H1 (cell line): ENCODE data around the gene KIN. TPM values are rescaled to one million over a fixed set of nuclear protein-coding genes. Genes with fewer than 3 reads are reported as not detected.

ENCODE experiments used
- CTCF ChIA-PET: fragments of 300-600 bp; sonication (Branson Sonifier 250); formaldehyde crosslinking; loops from one replicate; lab custom pipeline; 2021; ENCODE audit not compliant: partially characterized antibody; lab: Charles Lee
- POLR2A ChIA-PET: fragments of 300-600 bp; sonication (Branson Sonifier 250); formaldehyde crosslinking; loops from one replicate; lab custom pipeline; 2021; ENCODE audit warnings: inconsistent platforms; ENCODE audit not compliant: partially characterized antibody; lab: Charles Lee
- DNase-seq, 2 experiments: peaks; one replicate each; pipeline versions ENCODE4 v3.0.0 to v3.0.0-alpha.2; 2010 to 2022; ENCODE audit warnings: low spot score in 2 of 2, low read depth in 1 of 2, mixed read lengths in 1 of 2
- FAIRE-seq: peaks from 2 replicates; lab custom pipeline; 2011; peaks lifted over from hg19 to GRCh38; lab: Jason Lieb, UNC
- H2AFZ ChIP-seq: 2 replicates; pipeline ENCODE4 v1.8.1; 2012; ENCODE audit warnings: low read length, inconsistent platforms
- H2AK5ac ChIP-seq: 2 replicates; pipeline ENCODE4 v1.6.1; 2013; ENCODE audit warnings: low read depth, low read length
- H2BK120ac ChIP-seq: replicated peaks from 2 replicates; pipeline ENCODE3; 2013; ENCODE audit warnings: low read depth, low read length, inconsistent platforms
- H2BK12ac ChIP-seq: 2 replicates; pipeline ENCODE4 v1.6.1; 2013; ENCODE audit warnings: low read depth, low read length
- H2BK15ac ChIP-seq: 2 replicates; pipeline ENCODE4 v1.6.1; 2013; ENCODE audit warnings: low read length
- H2BK20ac ChIP-seq: 2 replicates; pipeline ENCODE4 v1.6.1; 2013; ENCODE audit warnings: low read length
- H2BK5ac ChIP-seq: 2 replicates; pipeline ENCODE4 v1.6.1; 2013; ENCODE audit warnings: low read depth, low read length
- H3K14ac ChIP-seq: 2 replicates; pipeline ENCODE4 v1.6.1; 2013; ENCODE audit warnings: inconsistent platforms; ENCODE audit not compliant: insufficient read length
- H3K18ac ChIP-seq: 2 replicates; pipeline ENCODE4 v1.6.1; 2013; ENCODE audit warnings: low read length; ENCODE audit errors: extremely low read depth
- H3K23ac ChIP-seq: 2 replicates; pipeline ENCODE4 v1.6.1; 2013; ENCODE audit warnings: inconsistent platforms; ENCODE audit not compliant: insufficient read length
- H3K23me2 ChIP-seq: 2 replicates; pipeline ENCODE4 v1.6.1; 2013; ENCODE audit warnings: low read depth, low read length
- H3K27ac ChIP-seq: 2 replicates; pipeline ENCODE4 v1.6.1; 2011; ENCODE audit warnings: low read depth, low read length, inconsistent platforms
- H3K27me3 ChIP-seq, 4 experiments: replicated peaks in 1 of 4; 1 replicate in 1 of 4; 2 replicates in 3 of 4; pipeline versions ENCODE4 v1.6.1 to v1.8.1; 2011 to 2013; ENCODE audit warnings: low read length in 3 of 4, mild to moderate bottlenecking in 3 of 4, inconsistent platforms in 2 of 4, mixed read lengths in 2 of 4, moderate library complexity in 1 of 4; ENCODE audit not compliant: control insufficient read depth in 3 of 4, insufficient read depth in 3 of 4; ENCODE audit errors: extremely low read depth in 1 of 4
- H3K36me3 ChIP-seq, 4 experiments: 2 replicates each; pipeline versions ENCODE4 v1.6.1 to v1.8.1; 2011 to 2013; ENCODE audit warnings: mild to moderate bottlenecking in 4 of 4, low read length in 3 of 4, moderate library complexity in 2 of 4, control low read depth in 1 of 4, inconsistent platforms in 1 of 4; ENCODE audit not compliant: insufficient read depth in 4 of 4, control insufficient read depth in 2 of 4
- H3K4ac ChIP-seq: replicated peaks from 2 replicates; pipeline ENCODE3; 2013; ENCODE audit warnings: low read length, low read depth, mixed read lengths, inconsistent platforms; ENCODE audit not compliant: insufficient read length
- H3K4me1 ChIP-seq, 4 experiments: replicated peaks in 1 of 4; 1 replicate in 1 of 4; 2 replicates in 3 of 4; pipeline versions ENCODE4 v1.6.1 to v1.8.1; 2011 to 2013; ENCODE audit warnings: low read length in 3 of 4, inconsistent platforms in 2 of 4, mixed read lengths in 1 of 4; ENCODE audit not compliant: insufficient read depth in 4 of 4, control insufficient read depth in 3 of 4
- H3K4me2 ChIP-seq, 2 experiments: 2 replicates each; pipeline versions ENCODE4 v1.6.1 to v1.8.1; 2011 to 2013; ENCODE audit warnings: low read depth in 2 of 2, low read length in 2 of 2, control low read depth in 1 of 2, inconsistent platforms in 1 of 2, mild to moderate bottlenecking in 1 of 2; ENCODE audit not compliant: insufficient read depth in 1 of 2
- H3K4me3 ChIP-seq, 4 experiments: fragments of 200-600, 300-600 bp in 1 of 4; sonication (generic), shearing (Covaris generic), sonication (Bioruptor Twin) in 1 of 4; 2 replicates each; pipeline versions ENCODE4 v1.5.1 to v1.8.1; 2011 to 2016; ENCODE audit warnings: low read length in 4 of 4, low read depth in 3 of 4, control low read depth in 2 of 4, inconsistent platforms in 2 of 4, mild to moderate bottlenecking in 2 of 4, mixed read lengths in 1 of 4, moderate library complexity in 1 of 4; ENCODE audit not compliant: insufficient read depth in 2 of 4; ENCODE audit errors: extremely low read depth in 1 of 4
- H3K56ac ChIP-seq: replicated peaks from 2 replicates; pipeline ENCODE3; 2013; ENCODE audit warnings: low read depth, mild to moderate bottlenecking, mixed read lengths, low read length, inconsistent platforms; ENCODE audit not compliant: insufficient read length
- H3K79me1 ChIP-seq: 2 replicates; pipeline ENCODE4 v1.6.1; 2013; ENCODE audit warnings: low read depth, low read length, control low read depth
- H3K79me2 ChIP-seq, 2 experiments: 2 replicates each; pipeline versions ENCODE4 v1.6.1 to v1.8.1; 2012 to 2013; ENCODE audit warnings: low read length in 2 of 2, mild to moderate bottlenecking in 2 of 2, inconsistent platforms in 1 of 2; ENCODE audit not compliant: insufficient read depth in 2 of 2, control insufficient read depth in 1 of 2
- H3K9ac ChIP-seq, 4 experiments: replicated peaks in 1 of 4; 1 replicate in 1 of 4; 2 replicates in 3 of 4; pipeline versions ENCODE4 v1.6.1 to v1.8.1; 2011 to 2013; ENCODE audit warnings: low read depth in 3 of 4, low read length in 3 of 4, control low read depth in 2 of 4, mild to moderate bottlenecking in 2 of 4, moderate library complexity in 2 of 4, inconsistent platforms in 1 of 4; ENCODE audit errors: extremely low read depth in 1 of 4
- H3K9me3 ChIP-seq, 2 experiments: 2 replicates each; pipeline versions ENCODE4 v1.6.1 to v1.8.1; 2012 to 2013; ENCODE audit warnings: mild to moderate bottlenecking in 2 of 2, moderate library complexity in 2 of 2, control low read depth in 1 of 2, inconsistent platforms in 1 of 2, low read depth in 1 of 2, low read length in 1 of 2, mixed read lengths in 1 of 2; ENCODE audit not compliant: insufficient read depth in 2 of 2
- H4K20me1 ChIP-seq, 2 experiments: replicated peaks in 1 of 2; 2 replicates each; pipeline versions ENCODE3 to v1.8.1; 2011 to 2013; ENCODE audit warnings: inconsistent platforms in 2 of 2, low read length in 2 of 2, mild to moderate bottlenecking in 1 of 2; ENCODE audit not compliant: insufficient read depth in 2 of 2, control insufficient read depth in 1 of 2
- H4K5ac ChIP-seq: 2 replicates; pipeline ENCODE4 v1.6.1; 2013; ENCODE audit warnings: low read length, low read depth, mixed read lengths, inconsistent platforms; ENCODE audit not compliant: insufficient read length
- H4K8ac ChIP-seq: 2 replicates; pipeline ENCODE4 v1.8.0; 2013; ENCODE audit warnings: mild to moderate bottlenecking, moderate library complexity, low read length, inconsistent platforms; ENCODE audit not compliant: insufficient read depth; ENCODE audit errors: extremely low read depth
- H4K91ac ChIP-seq: replicated peaks from 2 replicates; pipeline ENCODE3; 2013; ENCODE audit warnings: low read length, mixed read lengths, inconsistent platforms; ENCODE audit not compliant: insufficient read length
- ASH2L ChIP-seq: fragments of 200-600, 300-600 bp; sonication (generic); IDR thresholded peaks from one replicate; pipeline ENCODE4 v1.7.1; 2017; ENCODE audit warnings: low read length
- BRCA1 ChIP-seq: IDR thresholded peaks from 2 replicates; pipeline ENCODE4 v1.6.1; 2012; ENCODE audit warnings: low read depth, low read length, improper control_type of control experiment
- CHD2 ChIP-seq: IDR thresholded peaks from 2 replicates; pipeline ENCODE4 v1.6.1; 2012; ENCODE audit warnings: low read length, improper control_type of control experiment
- EP300 ChIP-seq, 2 experiments: IDR thresholded peaks; 1 replicate in 1 of 2; 2 replicates in 1 of 2; pipeline ENCODE4 v1.6.1; 2011 to 2012; ENCODE audit warnings: low read depth in 2 of 2, low read length in 2 of 2, mild to moderate bottlenecking in 2 of 2, borderline replicate concordance in 1 of 2, inconsistent platforms in 1 of 2, moderate library complexity in 1 of 2
- EZH2 ChIP-seq: fragments of 200-600 bp; sonication (generic); IDR thresholded peaks from 2 replicates; pipeline ENCODE4 v1.7.1; 2012; ENCODE audit warnings: low read depth, mild to moderate bottlenecking, moderate library complexity, low read length, inconsistent platforms; ENCODE audit not compliant: severe bottlenecking
- FOSL1 ChIP-seq: IDR thresholded peaks from 2 replicates; pipeline ENCODE4 v1.6.1; 2011; ENCODE audit warnings: mild to moderate bottlenecking, low read depth, low read length, moderate library complexity; ENCODE audit not compliant: insufficient read depth
- HDAC6 ChIP-seq: IDR thresholded peaks from one replicate; pipeline ENCODE4 v1.7.1; 2012; ENCODE audit warnings: low read depth, mild to moderate bottlenecking, inconsistent platforms, low read length, moderate library complexity
- JUND ChIP-seq: IDR thresholded peaks from 2 replicates; pipeline ENCODE4 v1.6.1; 2011; ENCODE audit warnings: mild to moderate bottlenecking, improper control_type of control experiment, low read length
- MAFK ChIP-seq: IDR thresholded peaks from 2 replicates; pipeline ENCODE4 v1.6.1; 2012; ENCODE audit warnings: low read depth, mild to moderate bottlenecking, improper control_type of control experiment, low read length
- PHF8 ChIP-seq: fragments of 200-600 bp; sonication (generic); conservative IDR thresholded peaks from 2 replicates; pipeline ENCODE4 v1.7.1; 2012; ENCODE audit warnings: low read depth, mild to moderate bottlenecking, inconsistent platforms, low read length, moderate library complexity
- SP1 ChIP-seq: IDR thresholded peaks from 2 replicates; pipeline ENCODE4 v1.6.1; 2011; ENCODE audit warnings: low read depth, low read length
- SP4 ChIP-seq: IDR thresholded peaks from 2 replicates; pipeline ENCODE4 v1.6.1; 2012; ENCODE audit warnings: low read length, inconsistent platforms
- TEAD4 ChIP-seq: IDR thresholded peaks from 2 replicates; pipeline ENCODE4 v1.6.1; 2012; ENCODE audit warnings: low read depth, low read length, inconsistent platforms, mixed read lengths
- USF2 ChIP-seq: IDR thresholded peaks from 2 replicates; pipeline ENCODE4 v1.6.1; 2011; ENCODE audit warnings: low read length, improper control_type of control experiment
- WGBS, 2 experiments: shearing (Covaris generic) in 1 of 2; methylation state at CpG; one replicate each; pipeline versions ENCODE4 v1.1.6 to v1.1.7; 2013 to 2015; ENCODE audit warnings: low lambda C conversion rate in 2 of 2, mixed read lengths in 2 of 2, inconsistent platforms in 1 of 2, low coverage in 1 of 2, missing lambda C conversion rate in 1 of 2; ENCODE audit not compliant: insufficient replicate concordance in 2 of 2, insufficient coverage in 1 of 2, insufficient read length in 1 of 2; ENCODE audit errors: extremely low coverage in 1 of 2, missing lambda C conversion rate in 1 of 2; 5-methylcytosine and 5-hydroxymethylcytosine counted together
- polyA plus RNA-seq, 7 experiments: library from polyadenylated mRNA; depleted of rRNA in 3 of 7; stranded (reverse) in 5 of 7; unstranded in 2 of 7; fragments of >200 nt in 5 of 7; fragments of 200-250 nt in 2 of 7; gene quantifications; 1 replicate in 5 of 7; 2 replicates in 1 of 7; 4 replicates in 1 of 7; pipeline versions ENCODE4 v1.2.1 to v1.2.3, GENCODE V29; 2011 to 2013; ENCODE audit warnings: missing spikeins in 2 of 7, mixed read lengths in 2 of 7
- total RNA-seq: library from RNA; stranded (reverse); fragmentation: NEBNext Ultra II Directional; extraction: Animal tissue kit (Norgen Biotek cat#: 25700); gene quantifications from 2 replicates; pipeline ENCODE4 v1.2.1, GENCODE V29; 2021

The KIN gene
- total and polyA plus RNA-seq, 2 of the 8 experiments (the other 6 are each of a cell fraction or from before 2014, with no cell fraction given), result 3.7 to 16.5 TPM

GRCh38 chr10:7795605-7796004, 7.8 kb upstream of the KIN start:
- H3K23me2 ChIP-seq, result no peaks in the 10 kb centered on the region
- no peaks in the 10 kb centered on the region; the same call in 1 of the 2 replicates for H3K79me1 ChIP-seq
- FAIRE-seq, result no peak
- no peak overlapping the region for H3K23ac ChIP-seq
- no peak overlapping the region for H3K14ac ChIP-seq
- H2BK12ac ChIP-seq, result no peak overlapping the region
- no peak overlapping the region for H2AK5ac ChIP-seq
- DNase-seq, result no peak
- H3K4me1 ChIP-seq, result no peaks in the 10 kb centered on the region; a peak in 1 of 7 replicates
- H3K27ac ChIP-seq, result no peak overlapping the region
- no peak overlapping the region for H3K4ac ChIP-seq
- ChIA-PET POLR2A (interaction anchor here (0.6 kb wide), 1 partner anchor 1494 kb away, joined by 3 read pairs; no protein-coding TSS in a partner anchor), CTCF (interaction anchor here (0.5 kb wide), 1 partner anchor 1350 kb away, joined by 3 read pairs; no protein-coding TSS in a partner anchor)
- H2BK15ac ChIP-seq, result no peak overlapping the region
- no peaks in the 10 kb centered on the region for H3K27me3 ChIP-seq
- H4K20me1 ChIP-seq, result peaks cover 5 to 6% of the 10 kb centered on the region in 2 experiments
- no peak overlapping the region for H4K91ac ChIP-seq
- no peaks in the 10 kb centered on the region for H3K9me3 ChIP-seq
- no peak overlapping the region for H2BK5ac ChIP-seq
- whole genome bisulfite sequencing, 2 experiments, result 94% methylated on average over 4 of the region's 4 CpGs; no CpG with 5 or more reads in 1 of the 2 experiments
- H3K4me3 ChIP-seq, result no peak overlapping the region
- no peak overlapping the region for H3K9ac ChIP-seq
- H2AFZ ChIP-seq, result no peak overlapping the region
- no peak overlapping the region for H3K56ac ChIP-seq
- H2BK20ac ChIP-seq, result no peak overlapping the region
- H3K4me2 ChIP-seq, result no peak overlapping the region
- H4K5ac ChIP-seq, result no peak overlapping the region
- H3K36me3 ChIP-seq, result peaks cover 15 to 50% (median 25%) of the 10 kb centered on the region in 4 experiments
- H2BK120ac ChIP-seq, result no peak overlapping the region
- H3K18ac ChIP-seq, result no peak overlapping the region
- H3K79me2 ChIP-seq, result peaks cover 0 to 57% of the 10 kb centered on the region in 2 experiments
- no peak overlapping the region for H4K8ac ChIP-seq
- no peak for TF ChIP-seq FOSL1
- no peak for TF ChIP-seq ASH2L
- TF ChIP-seq HDAC6, result no peak
- no peak for TF ChIP-seq PHF8
- no peak for TF ChIP-seq MAFK
- no peak for TF ChIP-seq SP4
- TF ChIP-seq SP1, result no peak
- TF ChIP-seq TEAD4, result no peak
- TF ChIP-seq USF2, result no peak
- no peak for TF ChIP-seq EZH2
- TF ChIP-seq JUND, result no peak
- TF ChIP-seq EP300 (IDR thresholded peaks at IDR 0.05; ENCODE audit: borderline replicate concordance in 1 of 2, low read depth in 2 of 2, low read length in 2 of 2), result no peak
- TF ChIP-seq BRCA1, result no peak
- TF ChIP-seq CHD2, result no peak
